ENCODE results near the gene NDUFC2.

DNA sequence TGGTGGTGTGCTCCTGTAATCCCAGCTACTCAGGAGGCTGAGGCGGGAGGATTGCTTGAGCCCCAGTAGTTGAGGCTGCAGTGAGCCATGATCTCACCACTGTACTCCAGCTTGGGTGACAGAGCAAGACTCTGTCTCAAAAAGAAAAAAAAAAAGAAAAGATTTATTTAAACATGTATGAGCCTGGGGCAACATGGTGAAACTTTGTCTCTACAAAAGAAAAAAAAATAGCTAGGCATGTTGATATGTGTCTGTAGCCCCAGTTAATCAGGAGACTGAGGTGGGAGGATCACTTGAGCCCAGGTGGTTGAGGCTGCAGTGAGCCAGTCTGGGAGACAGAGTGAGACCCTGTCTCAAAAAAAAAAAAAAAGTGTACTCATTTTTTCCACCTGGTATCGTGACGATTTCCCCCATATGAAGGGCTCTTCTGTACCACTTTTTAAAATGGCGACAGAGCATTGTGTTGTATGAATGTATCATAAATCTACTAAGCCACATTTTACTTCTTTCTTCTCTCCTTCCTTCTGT lies 40.2 kb downstream of the NDUFC2 start:
- TF ChIP-seq, protein P1, sequence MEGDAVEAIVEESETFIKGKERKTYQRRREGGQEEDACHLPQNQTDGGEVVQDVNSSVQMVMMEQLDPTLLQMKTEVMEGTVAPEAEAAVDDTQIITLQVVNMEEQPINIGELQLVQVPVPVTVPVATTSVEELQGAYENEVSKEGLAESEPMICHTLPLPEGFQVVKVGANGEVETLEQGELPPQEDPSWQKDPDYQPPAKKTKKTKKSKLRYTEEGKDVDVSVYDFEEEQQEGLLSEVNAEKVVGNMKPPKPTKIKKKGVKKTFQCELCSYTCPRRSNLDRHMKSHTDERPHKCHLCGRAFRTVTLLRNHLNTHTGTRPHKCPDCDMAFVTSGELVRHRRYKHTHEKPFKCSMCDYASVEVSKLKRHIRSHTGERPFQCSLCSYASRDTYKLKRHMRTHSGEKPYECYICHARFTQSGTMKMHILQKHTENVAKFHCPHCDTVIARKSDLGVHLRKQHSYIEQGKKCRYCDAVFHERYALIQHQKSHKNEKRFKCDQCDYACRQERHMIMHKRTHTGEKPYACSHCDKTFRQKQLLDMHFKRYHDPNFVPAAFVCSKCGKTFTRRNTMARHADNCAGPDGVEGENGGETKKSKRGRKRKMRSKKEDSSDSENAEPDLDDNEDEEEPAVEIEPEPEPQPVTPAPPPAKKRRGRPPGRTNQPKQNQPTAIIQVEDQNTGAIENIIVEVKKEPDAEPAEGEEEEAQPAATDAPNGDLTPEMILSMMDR (IDR thresholded peaks at IDR 0.05): no peak
- no peak for TF ChIP-seq EZH2 (IDR thresholded peaks at IDR 0.05; ENCODE audit: borderline replicate concordance, insufficient read depth, low read depth, low read length, poor library complexity, severe bottlenecking)

Measured in B cell (primary cell).